NCI-H128 (cell line): ENCODE data around the gene PDE4B.

Experiments
- DNase-seq: peaks from one replicate; lab custom pipeline; 2025; ENCODE audit not compliant: unreplicated experiment; lab: John Stamatoyannopoulos, UW

PDE4B gene

GRCh38 chr1:66276218-66276617 lies 483.5 kb downstream of the PDE4B start:
- DNase-seq, result no peak

GRCh38 chr1:66278260-66279021 lies 485.7 kb downstream of the PDE4B start:
- no peak for DNase-seq

- no peak for DNase-seq
These were observed 489.1 kb downstream of the PDE4B start for GRCh38 chr1:66281808-66282207.

- DNase-seq, result no peak
These were observed 489.7 kb downstream of the PDE4B start for GRCh38 chr1:66282343-66282852.

GRCh38 chr1:66282891-66283621 lies 490.4 kb downstream of the PDE4B start:
- no peak for DNase-seq

GRCh38 chr1:66283622-66284041 lies 490.9 kb downstream of the PDE4B start:
- DNase-seq, result no peak

GRCh38 chr1:66284746-66285145 lies 492.1 kb downstream of the PDE4B start:
- no peak for DNase-seq

GRCh38 chr1:66285618-66286270 lies 493.0 kb downstream of the PDE4B start:
- DNase-seq, result no peak

GRCh38 chr1:66286307-66286706 lies 493.6 kb downstream of the PDE4B start:
- no peak for DNase-seq

- no peak for DNase-seq
These were observed 495.4 kb downstream of the PDE4B start for GRCh38 chr1:66288048-66288447.

- DNase-seq, result no peak
These were observed 498.3 kb downstream of the PDE4B start for GRCh38 chr1:66290761-66291530.

GRCh38 chr1:66291531-66291864 lies 498.8 kb downstream of the PDE4B start:
- DNase-seq, result no peak

- no peak for DNase-seq
These were observed 499.6 kb downstream of the PDE4B start for GRCh38 chr1:66292305-66292704.

- no peak for DNase-seq
These were observed 500.2 kb downstream of the PDE4B start for GRCh38 chr1:66292944-66293343.

- DNase-seq, result no peak
These were observed 502.1 kb downstream of the PDE4B start for GRCh38 chr1:66294707-66295370.

GRCh38 chr1:66295803-66296202 lies 503.1 kb downstream of the PDE4B start:
- no peak for DNase-seq

GRCh38 chr1:66296370-66296769 lies 503.7 kb downstream of the PDE4B start:
- no peak for DNase-seq

GRCh38 chr1:66296951-66297350 lies 504.3 kb downstream of the PDE4B start:
- no peak for DNase-seq

GRCh38 chr1:66298464-66298863 lies 505.8 kb downstream of the PDE4B start:
- no peak for DNase-seq

- DNase-seq, result no peak
These were observed 507.7 kb downstream of the PDE4B start for GRCh38 chr1:66300280-66300971.
